ENCODE measurements around the gene PRKCE.

The PRKCE gene

GRCh38 chr2:46045888-46046287 lies 394.4 kb downstream of the PRKCE start:
- DNase-seq (ENCODE audit: low spot score) = no peak

GRCh38 chr2:46047290-46047689 lies 395.8 kb downstream of the PRKCE start:
- no peak for DNase-seq (ENCODE audit: low spot score)

DNA sequence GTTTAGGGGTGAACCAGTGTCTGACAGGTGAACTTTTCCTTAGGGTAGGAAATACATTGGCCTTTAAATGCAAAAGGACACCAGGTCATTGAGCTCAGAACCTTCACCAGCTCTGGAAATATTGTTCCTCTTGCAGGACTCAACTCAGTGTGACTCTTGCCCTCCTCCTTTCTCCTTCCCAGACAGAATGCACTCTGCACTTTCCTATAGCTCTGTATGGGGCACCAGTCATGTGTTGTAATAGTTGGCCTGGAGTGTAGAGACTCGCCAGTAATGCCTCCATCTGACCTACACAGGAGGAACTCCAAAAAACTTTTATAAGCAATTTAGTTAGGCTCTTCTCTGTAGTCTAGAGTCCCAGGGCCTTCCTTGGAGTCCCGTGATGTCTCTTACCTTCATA lies 397.2 kb downstream of the PRKCE start:
- DNase-seq (ENCODE audit: low spot score) = no peak

DNA sequence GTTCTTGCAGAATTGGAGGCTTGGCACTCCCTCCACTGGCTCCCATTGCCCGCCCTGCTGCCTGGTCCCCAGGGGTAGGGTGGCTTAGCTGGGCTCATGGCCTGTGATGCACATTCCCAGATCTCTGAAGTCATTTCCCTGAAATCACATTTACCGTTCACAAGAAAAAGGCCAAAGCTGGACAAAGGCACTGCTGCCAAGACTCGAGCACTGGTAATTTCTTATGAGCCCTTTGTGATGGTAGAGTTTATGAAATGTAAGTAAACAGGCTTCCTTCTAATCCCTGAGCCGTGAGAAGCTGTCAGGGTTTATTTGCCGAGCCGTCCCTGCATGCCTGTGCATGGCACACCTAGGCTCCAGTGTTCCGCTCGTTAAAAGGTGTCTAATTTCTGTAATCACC lies 398.6 kb downstream of the PRKCE start:
- DNase-seq (ENCODE audit: low spot score) = no peak

DNA sequence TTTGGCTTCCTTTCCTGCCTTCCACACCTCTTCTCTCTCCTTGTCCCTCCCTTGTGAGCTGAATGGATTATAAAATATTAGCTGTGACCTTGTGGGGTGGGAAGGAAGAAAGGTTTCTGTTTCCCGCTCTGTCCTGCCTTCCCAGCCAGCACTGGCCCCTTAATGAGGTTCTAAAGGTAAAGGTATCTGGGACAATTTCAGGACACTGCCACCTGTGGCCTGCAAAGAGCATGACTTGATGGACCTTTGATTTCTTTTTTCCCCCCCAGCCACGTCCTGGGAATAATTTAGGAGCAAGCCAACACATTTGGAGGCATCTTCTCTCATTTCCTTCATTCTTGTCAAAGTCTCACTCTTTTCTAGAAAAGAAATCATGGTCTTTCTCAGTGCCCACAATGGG lies 399.0 kb downstream of the PRKCE start:
- no peak for DNase-seq (ENCODE audit: low spot score)

- DNase-seq (ENCODE audit: low spot score) = no peak
These were observed 399.6 kb downstream of the PRKCE start for GRCh38 chr2:46051085-46051484.

DNA sequence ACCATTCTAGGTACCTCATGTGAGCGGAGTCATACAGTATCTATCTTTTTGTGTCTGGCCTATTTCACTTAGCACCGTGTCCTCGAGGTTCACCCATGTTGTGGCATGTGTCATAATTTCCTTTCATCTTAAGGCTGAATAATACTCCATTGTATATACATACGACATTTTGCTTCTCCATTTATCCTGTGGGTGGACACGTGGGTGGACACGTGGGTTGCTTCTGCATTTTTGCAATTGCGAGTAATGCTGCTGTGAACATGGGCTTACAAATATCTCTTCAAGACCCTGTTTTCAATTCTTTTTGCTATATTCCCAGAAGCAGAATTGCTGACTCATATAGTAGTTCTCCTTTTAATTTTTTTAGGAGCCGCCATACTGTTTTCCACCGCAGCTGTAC lies 402.1 kb downstream of the PRKCE start:
- DNase-seq (ENCODE audit: low spot score) = no peak

DNA sequence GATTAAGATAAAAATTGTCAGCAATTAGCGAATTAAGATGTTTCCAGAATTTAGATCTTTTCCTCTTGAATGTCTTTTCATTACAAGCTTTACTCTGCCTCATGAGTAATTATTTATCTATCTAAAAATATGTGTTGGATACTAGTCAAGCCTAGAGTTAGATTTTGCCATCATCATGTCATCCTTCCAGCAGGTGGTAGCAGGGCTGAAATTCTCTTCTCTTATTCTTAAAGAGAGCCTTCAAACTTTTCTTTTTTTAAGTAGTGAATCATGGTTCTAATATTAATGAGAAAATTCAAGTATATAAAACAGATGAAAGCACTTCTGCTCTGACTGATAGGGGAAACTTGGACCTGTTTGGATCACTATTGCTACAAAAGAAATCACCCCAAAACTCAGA lies 405.1 kb downstream of the PRKCE start:
- no peak for DNase-seq (ENCODE audit: low spot score)

GRCh38 chr2:46058140-46058539 lies 406.7 kb downstream of the PRKCE start:
- no peak for DNase-seq (ENCODE audit: low spot score)

GRCh38 chr2:46062637-46063412 lies 411.4 kb downstream of the PRKCE start:
- peak; percentile 64 for DNase-seq (ENCODE audit: low spot score)

DNA sequence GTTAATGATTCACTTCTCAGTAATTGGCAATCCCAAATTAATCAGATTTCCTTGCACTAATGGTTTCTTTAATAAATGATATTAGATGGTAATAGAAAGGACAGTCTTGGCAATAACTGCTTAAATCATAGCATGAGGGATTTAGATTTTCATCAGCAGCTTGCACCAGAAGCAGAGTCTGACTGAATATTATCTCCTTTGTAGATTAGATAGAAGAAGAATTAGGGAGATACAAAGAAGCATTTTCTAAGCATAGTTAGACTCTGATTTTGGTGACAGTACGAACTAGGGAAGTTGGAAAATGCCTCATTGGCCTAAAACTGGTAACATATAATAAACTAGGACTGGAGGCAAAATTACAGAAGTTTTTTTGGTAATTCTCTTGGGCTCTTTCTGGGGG lies 412.9 kb downstream of the PRKCE start:
- DNase-seq (ENCODE audit: low spot score) = no peak

- no peak for DNase-seq (ENCODE audit: low spot score)
These were observed 413.7 kb downstream of the PRKCE start for GRCh38 chr2:46065152-46065551.

DNA sequence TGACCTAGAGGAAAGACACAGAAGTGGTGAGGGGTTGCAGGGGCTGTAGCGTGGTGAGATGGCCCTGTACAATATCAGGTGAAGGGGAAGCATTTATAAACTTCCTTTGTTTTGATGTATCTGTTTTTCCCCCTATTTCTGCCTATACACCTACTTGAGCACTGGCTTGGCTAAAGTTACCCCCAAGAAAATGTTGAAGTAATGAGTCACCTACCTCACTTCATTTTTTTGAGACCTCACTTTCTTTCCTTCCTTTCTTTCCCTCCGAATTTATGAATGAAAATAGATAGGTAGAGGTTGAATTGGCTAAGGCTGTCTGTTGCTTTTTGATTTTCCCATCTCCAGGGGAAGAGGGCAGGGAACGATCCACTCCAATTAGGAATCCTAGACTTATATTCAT lies 414.6 kb downstream of the PRKCE start:
- no peak for DNase-seq (ENCODE audit: low spot score)

- DNase-seq (ENCODE audit: low spot score) = no peak
These were observed 415.1 kb downstream of the PRKCE start for GRCh38 chr2:46066601-46067000.

- DNase-seq (ENCODE audit: low spot score) = no peak
These were observed 415.6 kb downstream of the PRKCE start for GRCh38 chr2:46067062-46067461.

- no peak for DNase-seq (ENCODE audit: low spot score)
These were observed 416.2 kb downstream of the PRKCE start for GRCh38 chr2:46067501-46068305.

GRCh38 chr2:46068636-46069035 lies 417.2 kb downstream of the PRKCE start:
- DNase-seq (ENCODE audit: low spot score) = no peak

- no peak for DNase-seq (ENCODE audit: low spot score)
These were observed 419.6 kb downstream of the PRKCE start for GRCh38 chr2:46071074-46071473.

DNA sequence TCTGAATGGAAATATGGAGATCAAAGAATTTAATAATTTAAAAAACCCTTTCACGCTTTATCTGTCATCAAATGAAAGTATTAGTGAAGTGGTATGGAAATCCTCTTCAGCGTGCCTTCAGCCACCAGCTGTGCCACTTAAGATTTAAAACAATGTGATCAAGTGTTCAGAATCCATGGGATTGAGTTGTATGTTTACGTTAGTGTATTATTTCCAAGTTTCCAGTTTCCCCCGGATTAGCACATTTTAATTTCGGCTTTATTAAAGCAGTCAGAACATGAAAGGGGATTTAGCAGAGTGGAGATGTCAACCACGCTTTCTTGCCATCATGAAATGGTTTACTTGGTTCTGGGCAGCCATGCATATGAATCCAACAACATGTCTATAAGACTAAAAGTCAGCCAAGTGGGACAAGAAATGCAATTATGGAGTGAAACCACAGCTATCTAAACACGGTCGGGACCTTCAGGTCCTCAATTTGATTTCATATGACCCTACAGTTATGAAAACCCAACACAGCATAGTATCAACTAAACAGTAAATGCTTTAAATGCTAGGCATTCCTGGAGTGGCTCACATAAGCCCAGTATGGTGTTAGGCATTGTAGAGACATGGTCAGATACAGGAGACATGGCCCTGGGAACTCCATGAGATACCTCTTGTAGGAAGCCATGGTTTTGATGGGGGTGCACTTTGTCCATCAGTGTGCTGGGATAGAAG lies 420.8 kb downstream of the PRKCE start:
- no peak for DNase-seq (ENCODE audit: low spot score)

DNA sequence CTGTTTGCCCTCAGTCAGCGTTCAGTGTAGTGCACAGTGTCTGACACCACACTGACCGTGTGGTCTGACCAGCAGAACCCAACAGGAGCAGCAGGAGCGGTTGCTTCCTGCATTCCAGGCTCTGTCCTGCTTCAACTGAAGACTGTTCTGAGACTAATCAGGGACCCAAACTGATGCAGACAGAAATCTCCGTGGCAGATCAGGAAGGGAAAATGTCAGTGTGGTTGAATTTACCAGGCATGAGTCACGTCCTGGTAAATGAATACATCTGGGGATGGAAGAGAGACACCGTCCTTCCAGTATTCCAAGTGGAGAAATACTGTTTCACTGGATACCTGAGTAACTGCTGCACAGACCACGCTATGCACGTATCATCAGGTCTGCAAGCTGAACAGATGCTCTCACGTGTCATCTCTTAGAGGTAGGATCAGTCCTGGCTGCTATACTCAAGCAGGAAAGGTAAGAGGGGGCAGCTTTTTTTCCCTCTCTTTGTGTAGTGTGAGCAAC lies 422.1 kb downstream of the PRKCE start:
- no peak for DNase-seq (ENCODE audit: low spot score)

DNA sequence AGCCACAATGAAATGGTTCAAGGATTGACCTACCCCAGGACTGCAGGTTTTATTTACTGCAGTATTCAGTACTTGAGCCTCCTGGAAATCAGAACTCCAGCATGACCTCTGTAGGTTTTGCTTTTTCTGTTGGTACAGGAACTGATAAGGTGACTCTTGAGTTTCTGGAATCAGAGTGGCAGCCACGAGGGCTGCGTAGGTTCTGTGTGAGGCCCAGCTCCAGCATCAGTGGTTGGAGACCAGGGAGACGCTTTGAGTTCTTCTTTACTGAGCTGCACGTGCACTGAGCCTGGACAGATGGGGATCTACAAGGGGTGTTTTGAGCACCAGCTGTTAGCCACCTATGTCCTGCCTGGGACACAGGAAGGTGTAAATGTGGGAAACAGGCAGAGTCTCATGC lies 423.0 kb downstream of the PRKCE start:
- DNase-seq (ENCODE audit: low spot score) = no peak

DNA sequence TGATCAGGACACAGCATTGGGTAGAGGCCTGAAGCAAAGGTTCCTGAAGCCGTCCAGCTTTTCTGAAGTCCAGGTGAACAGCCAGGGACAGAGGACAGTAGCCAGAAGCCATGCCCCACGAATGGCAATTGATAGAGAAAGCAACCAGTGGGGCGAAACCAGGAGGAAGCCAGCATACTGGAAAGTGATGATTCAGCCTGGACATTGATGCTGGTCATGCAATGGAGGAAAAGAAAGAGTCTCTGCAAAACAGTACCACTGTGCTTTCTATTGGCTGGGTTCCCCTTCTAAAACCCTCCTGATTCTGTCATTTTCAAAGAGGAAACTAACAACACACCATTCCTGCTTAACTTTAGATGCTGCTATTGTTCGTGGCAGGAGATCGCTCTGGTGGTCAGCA lies 424.4 kb downstream of the PRKCE start:
- DNase-seq (ENCODE audit: low spot score) = no peak

- DNase-seq (ENCODE audit: low spot score) = no peak
These were observed 424.8 kb downstream of the PRKCE start for GRCh38 chr2:46076251-46076650.
